ENCODE measurements around the gene LRRC70.

Gene LRRC70

DNA sequence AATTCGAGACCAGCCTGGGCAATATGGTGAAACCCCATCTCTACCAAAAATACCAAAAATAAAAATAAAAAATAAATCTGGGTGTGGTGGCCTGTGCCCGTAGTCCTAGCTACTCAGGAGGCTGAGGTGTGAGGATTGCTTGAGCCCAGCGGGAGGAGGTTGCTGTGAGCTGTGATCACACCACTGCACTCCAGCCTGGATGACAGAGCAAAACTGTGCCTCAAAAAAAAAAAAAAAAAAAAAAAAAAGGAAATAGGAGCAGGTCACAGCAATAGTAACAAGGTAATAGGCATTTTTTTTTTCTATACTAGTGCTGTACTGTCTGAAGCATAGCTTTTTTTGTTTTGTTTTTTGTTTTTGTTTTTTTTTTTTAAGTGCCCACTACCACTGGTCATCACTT, 5.8 kb downstream of the LRRC70 start:
- H3K4me1 ChIP-seq (ENCODE audit: insufficient read depth, low read length), result no peaks in the 10 kb centered on the region
- H3K9ac ChIP-seq (ENCODE audit: low read depth, low read length), result no peak overlapping the region
- no peaks in the 10 kb centered on the region for H3K36me3 ChIP-seq (ENCODE audit: insufficient read depth, low read length)
- no peaks in the 10 kb centered on the region for H3K9me3 ChIP-seq (ENCODE audit: control insufficient read depth, insufficient read depth, low read length)

- H3K9me3 ChIP-seq (ENCODE audit: control insufficient read depth, insufficient read depth, low read length), result no peaks in the 10 kb centered on the region
- no peak overlapping the region for H3K9ac ChIP-seq (ENCODE audit: low read depth, low read length)
- H3K4me1 ChIP-seq (ENCODE audit: insufficient read depth, low read length), result no peaks in the 10 kb centered on the region
- no peaks in the 10 kb centered on the region for H3K36me3 ChIP-seq (ENCODE audit: insufficient read depth, low read length)
These were observed 6.7 kb downstream of the LRRC70 start for GRCh38 chr5:62585306-62585705.

DNA sequence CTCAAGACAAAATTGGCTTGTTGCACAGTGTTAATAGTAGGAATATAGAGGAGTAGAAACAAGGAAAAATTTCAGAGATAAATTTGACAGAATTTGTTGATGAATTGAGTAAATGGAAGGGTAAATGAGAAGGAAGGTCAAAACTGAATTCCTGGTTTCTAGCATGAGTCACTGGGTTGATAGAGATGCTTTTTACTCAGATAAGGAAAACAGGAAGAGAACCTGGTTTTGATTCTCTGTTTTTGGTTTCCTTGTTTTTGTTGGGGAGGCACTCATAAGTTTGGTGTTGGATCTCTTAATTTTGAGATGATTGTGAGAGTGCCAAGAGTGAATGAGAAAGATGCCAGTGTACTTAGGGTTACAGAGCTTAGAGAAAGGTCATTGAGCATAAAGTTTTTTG, 7.1 kb downstream of the LRRC70 start:
- Histone ChIP-seq H3K9me3 (ENCODE audit: control insufficient read depth, insufficient read depth, low read length) (no peaks in the 10 kb centered on the region), H3K9ac (ENCODE audit: low read depth, low read length) (no peak overlapping the region), H3K36me3 (ENCODE audit: insufficient read depth, low read length) (no peaks in the 10 kb centered on the region), H3K4me1 (ENCODE audit: insufficient read depth, low read length) (no peaks in the 10 kb centered on the region)

GRCh38 chr5:62587737-62588136, 9.1 kb downstream of the LRRC70 start:
- no peak overlapping the region for H3K9ac ChIP-seq (ENCODE audit: low read depth, low read length)
- H3K36me3 ChIP-seq (ENCODE audit: insufficient read depth, low read length), result no peaks in the 10 kb centered on the region
- H3K9me3 ChIP-seq (ENCODE audit: control insufficient read depth, insufficient read depth, low read length), result no peaks in the 10 kb centered on the region
- no peaks in the 10 kb centered on the region for H3K4me1 ChIP-seq (ENCODE audit: insufficient read depth, low read length)

- no peaks in the 10 kb centered on the region for H3K36me3 ChIP-seq (ENCODE audit: insufficient read depth, low read length)
- H3K9ac ChIP-seq (ENCODE audit: low read depth, low read length), result no peak overlapping the region
- no peaks in the 10 kb centered on the region for H3K9me3 ChIP-seq (ENCODE audit: control insufficient read depth, insufficient read depth, low read length)
- H3K4me1 ChIP-seq (ENCODE audit: insufficient read depth, low read length), result peaks cover 1% of the 10 kb centered on the region; the same call in 1 of the 2 replicates
These were observed 10.0 kb downstream of the LRRC70 start for GRCh38 chr5:62588668-62589067.

DNA sequence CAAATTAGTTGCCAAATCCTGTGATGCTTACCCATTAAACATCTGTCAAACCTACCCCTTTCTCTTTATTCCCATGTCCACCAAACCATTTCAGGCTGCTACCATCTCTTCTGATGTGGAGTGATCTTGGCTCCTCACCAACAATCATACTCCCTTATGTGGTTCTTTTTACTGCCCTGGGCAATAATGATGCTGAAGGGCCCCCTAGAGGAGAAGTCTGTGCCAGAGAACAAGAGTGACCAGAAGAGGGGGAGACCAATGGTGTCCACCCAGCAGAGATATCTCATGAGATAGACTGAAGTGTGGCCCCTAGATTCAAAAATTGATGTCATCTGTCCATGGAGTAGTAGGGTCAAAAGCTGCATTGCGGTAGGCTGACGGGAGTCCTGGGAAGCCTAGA, 10.9 kb downstream of the LRRC70 start:
- H3K9me3 ChIP-seq (ENCODE audit: control insufficient read depth, insufficient read depth, low read length), result no peaks in the 10 kb centered on the region
- H3K36me3 ChIP-seq (ENCODE audit: insufficient read depth, low read length), result no peaks in the 10 kb centered on the region
- H3K9ac ChIP-seq (ENCODE audit: low read depth, low read length), result no peak overlapping the region
- peaks cover 10% of the 10 kb centered on the region; the same call in 1 of the 2 replicates for H3K4me1 ChIP-seq (ENCODE audit: insufficient read depth, low read length)

DNA sequence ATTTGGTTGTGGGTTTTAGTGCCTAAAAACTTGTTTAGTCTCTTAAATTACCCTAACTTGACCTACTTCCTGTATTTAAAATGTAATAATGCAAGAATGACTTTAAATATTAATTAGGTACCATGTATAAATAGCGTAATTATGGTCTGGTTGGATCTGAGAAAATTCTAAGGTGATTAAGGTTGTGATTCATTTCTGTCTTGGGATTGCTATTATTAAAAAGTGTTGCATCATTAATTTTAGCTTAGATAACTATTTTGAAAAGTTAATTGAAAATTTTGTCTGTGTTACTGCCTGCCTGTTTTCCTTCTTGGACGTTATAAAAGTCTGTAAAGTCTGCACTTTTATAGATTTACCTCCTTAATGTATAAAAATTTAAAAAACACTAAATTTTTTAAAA, 11.8 kb downstream of the LRRC70 start:
- Histone ChIP-seq H3K9ac (ENCODE audit: low read depth, low read length) (no peak overlapping the region), H3K36me3 (ENCODE audit: insufficient read depth, low read length) (no peaks in the 10 kb centered on the region), H3K9me3 (ENCODE audit: control insufficient read depth, insufficient read depth, low read length) (no peaks in the 10 kb centered on the region), H3K4me1 (ENCODE audit: insufficient read depth, low read length) (peaks cover 14% of the 10 kb centered on the region; the same call in 1 of the 2 replicates)

- Histone ChIP-seq H3K4me1 (ENCODE audit: insufficient read depth, low read length) (peaks cover 14% of the 10 kb centered on the region; the same call in 1 of the 2 replicates), H3K36me3 (ENCODE audit: insufficient read depth, low read length) (no peaks in the 10 kb centered on the region), H3K9me3 (ENCODE audit: control insufficient read depth, insufficient read depth, low read length) (no peaks in the 10 kb centered on the region), H3K9ac (ENCODE audit: low read depth, low read length) (no peak overlapping the region)
These were observed 13.9 kb downstream of the LRRC70 start for GRCh38 chr5:62592558-62592957.

GRCh38 chr5:62593331-62593730, 14.7 kb downstream of the LRRC70 start:
- H3K4me1 ChIP-seq (ENCODE audit: insufficient read depth, low read length), result peaks cover 14% of the 10 kb centered on the region; the same call in 1 of the 2 replicates
- no peaks in the 10 kb centered on the region for H3K9me3 ChIP-seq (ENCODE audit: control insufficient read depth, insufficient read depth, low read length)
- no peaks in the 10 kb centered on the region for H3K36me3 ChIP-seq (ENCODE audit: insufficient read depth, low read length)
- no peak overlapping the region for H3K9ac ChIP-seq (ENCODE audit: low read depth, low read length)

- peaks cover 14% of the 10 kb centered on the region; the same call in 1 of the 2 replicates for H3K4me1 ChIP-seq (ENCODE audit: insufficient read depth, low read length)
- H3K36me3 ChIP-seq (ENCODE audit: insufficient read depth, low read length), result no peaks in the 10 kb centered on the region
- H3K9me3 ChIP-seq (ENCODE audit: control insufficient read depth, insufficient read depth, low read length), result no peaks in the 10 kb centered on the region
- no peak overlapping the region for H3K9ac ChIP-seq (ENCODE audit: low read depth, low read length)
These were observed 15.9 kb downstream of the LRRC70 start for GRCh38 chr5:62594364-62594984.

- Histone ChIP-seq H3K36me3 (ENCODE audit: insufficient read depth, low read length) (no peaks in the 10 kb centered on the region), H3K4me1 (ENCODE audit: insufficient read depth, low read length) (peaks cover 14% of the 10 kb centered on the region; the same call in 1 of the 2 replicates), H3K9me3 (ENCODE audit: control insufficient read depth, insufficient read depth, low read length) (no peaks in the 10 kb centered on the region), H3K9ac (ENCODE audit: low read depth, low read length) (no peak overlapping the region)
These were observed 17.5 kb downstream of the LRRC70 start for GRCh38 chr5:62596096-62596495.

GRCh38 chr5:62596691-62597090, 18.1 kb downstream of the LRRC70 start:
- Histone ChIP-seq H3K9ac (ENCODE audit: low read depth, low read length) (no peak overlapping the region), H3K36me3 (ENCODE audit: insufficient read depth, low read length) (no peaks in the 10 kb centered on the region), H3K9me3 (ENCODE audit: control insufficient read depth, insufficient read depth, low read length) (no peaks in the 10 kb centered on the region), H3K4me1 (ENCODE audit: insufficient read depth, low read length) (peaks cover 14% of the 10 kb centered on the region; the same call in 1 of the 2 replicates)

DNA sequence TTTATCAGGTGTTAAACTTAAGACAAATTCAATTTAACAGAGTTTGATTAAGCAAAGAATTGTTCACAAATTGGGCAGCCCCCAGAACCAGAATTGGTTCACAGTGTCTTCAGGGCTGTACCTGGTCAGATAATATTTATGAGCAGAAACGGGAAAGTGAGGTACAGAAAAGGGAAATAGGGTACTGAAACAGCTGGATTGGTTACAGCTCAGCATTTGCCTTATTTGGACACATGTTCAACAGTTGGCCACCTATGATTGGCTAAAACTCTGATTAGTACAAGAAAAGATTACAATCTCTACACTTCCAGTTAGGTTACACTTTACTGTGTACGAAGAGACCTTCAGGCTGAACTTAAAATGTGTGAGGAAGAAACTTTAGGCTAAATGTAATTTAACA, 18.7 kb downstream of the LRRC70 start:
- Histone ChIP-seq H3K4me1 (ENCODE audit: insufficient read depth, low read length) (peaks cover 14% of the 10 kb centered on the region; the same call in 1 of the 2 replicates), H3K9ac (ENCODE audit: low read depth, low read length) (no peak overlapping the region), H3K36me3 (ENCODE audit: insufficient read depth, low read length) (no peaks in the 10 kb centered on the region), H3K9me3 (ENCODE audit: control insufficient read depth, insufficient read depth, low read length) (no peaks in the 10 kb centered on the region)

DNA sequence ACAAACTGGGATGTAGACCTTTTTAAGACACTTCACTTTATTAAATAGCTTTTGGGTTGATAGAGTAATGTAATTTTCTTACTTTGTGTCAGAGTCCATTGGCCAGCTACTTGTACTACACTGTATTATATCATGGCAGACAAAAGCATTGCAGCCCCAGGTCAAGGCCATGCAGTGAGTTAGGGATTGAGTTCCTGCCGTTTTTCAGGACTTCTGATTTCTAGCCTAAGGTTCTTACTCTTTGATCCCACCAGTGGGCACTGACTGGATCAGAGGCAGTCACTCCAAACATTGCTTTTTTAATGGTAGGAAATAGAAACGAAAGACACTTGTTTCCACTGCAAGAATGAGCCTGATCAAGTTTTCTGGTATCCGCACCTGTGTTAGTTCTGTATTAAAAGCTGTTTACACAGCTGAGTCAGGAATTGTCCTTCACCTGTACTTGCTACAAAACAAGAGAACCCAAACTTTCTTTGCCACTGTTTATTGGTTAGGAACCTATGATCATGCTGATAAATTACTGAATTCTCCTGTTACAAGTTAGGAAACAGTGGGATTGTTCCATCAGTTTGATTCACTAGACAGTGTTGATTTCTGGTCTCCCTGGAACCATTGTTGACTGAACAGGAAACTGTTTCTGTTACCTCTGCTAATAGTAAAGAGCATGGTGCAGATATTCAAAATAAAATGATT, 22.1 kb downstream of the LRRC70 start:
- H3K36me3 ChIP-seq (ENCODE audit: insufficient read depth, low read length), result peaks cover 5% of the 10 kb centered on the region; the same call in 1 of the 2 replicates

GRCh38 chr5:62603934-62604333, 25.3 kb downstream of the LRRC70 start:
- Histone ChIP-seq H3K9me3 (ENCODE audit: control insufficient read depth, insufficient read depth, low read length) (no peaks in the 10 kb centered on the region), H3K36me3 (ENCODE audit: insufficient read depth, low read length) (peaks cover 5% of the 10 kb centered on the region), H3K4me1 (ENCODE audit: insufficient read depth, low read length) (no peaks in the 10 kb centered on the region), H3K9ac (ENCODE audit: low read depth, low read length) (no peak overlapping the region)

More for the DNA sequence above, 22.1 kb downstream of the LRRC70 start:
- Histone ChIP-seq H3K9ac (ENCODE audit: low read depth, low read length) (no peak overlapping the region), H3K4me1 (ENCODE audit: insufficient read depth, low read length) (no peaks in the 10 kb centered on the region), H3K9me3 (ENCODE audit: control insufficient read depth, insufficient read depth, low read length) (no peaks in the 10 kb centered on the region)
